Occipital lobe (tissue), 2 donors: ENCODE results near the gene VEGFB. TPM values are rescaled to one million over a fixed set of nuclear protein-coding genes. Genes with fewer than 3 reads are reported as not detected.
A peak's percentile ranks its signal among the peaks of the same experiment; 100 is the strongest.
"Not testable (repeated sequence)": the region's sequence is repeated elsewhere in the genome, so short reads cannot be mapped to it uniquely, and the experiment has no call there.

ENCODE experiments used
- DNase-seq: peaks from one replicate; lab custom pipeline; 2025; lab: John Stamatoyannopoulos, UW
- total RNA-seq: library from RNA; depleted of rRNA; stranded (reverse); fragments of >200 nt; gene quantifications from one replicate; pipeline ENCODE4 v1.2.3, GENCODE V29; 2014

The VEGFB gene
- total RNA-seq, 1 donor from 2014 or later: 9.5 TPM

DNA sequence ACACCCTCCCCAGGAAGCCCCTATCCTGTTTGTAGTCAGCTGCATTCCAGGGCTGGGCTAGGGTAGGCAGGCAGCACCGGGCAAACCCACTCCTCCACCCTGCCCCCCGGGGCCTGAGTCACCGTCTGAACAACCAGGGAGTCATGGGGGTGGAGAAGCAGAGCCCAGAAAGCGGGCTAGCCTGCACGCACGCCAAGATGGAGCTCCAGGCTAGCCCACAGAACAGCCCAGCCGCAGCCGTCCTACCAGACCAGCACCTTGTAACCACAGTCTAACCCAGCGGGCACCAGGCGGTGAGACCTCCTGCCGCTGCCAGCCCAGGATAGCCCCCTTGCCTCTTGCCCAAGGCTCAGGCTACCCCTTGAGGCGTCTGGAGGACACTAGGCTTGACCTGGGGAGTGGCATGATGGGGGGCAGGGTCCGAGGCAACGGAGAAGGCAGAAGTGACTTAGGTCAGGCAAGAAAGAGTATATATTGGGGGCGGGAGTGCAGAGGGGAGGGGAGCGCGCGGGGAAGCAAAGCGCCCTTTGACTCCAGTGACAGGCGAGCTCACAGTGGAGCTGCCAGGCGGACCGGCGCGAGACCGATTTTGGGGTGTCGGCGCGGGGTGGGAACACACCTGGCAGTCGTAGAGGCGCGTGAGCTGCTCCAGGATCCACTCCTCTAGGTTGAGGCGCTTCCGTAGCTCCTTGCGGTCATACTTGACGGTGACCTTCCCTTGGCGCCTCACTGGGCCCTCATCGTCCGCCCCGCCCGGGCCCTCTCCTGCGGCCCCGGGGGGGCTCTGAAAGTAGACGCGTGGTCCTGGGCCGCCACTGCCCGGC is 11.6 kb downstream of the VEGFB start:
- DNase-seq: no peak

GRCh38 chr11:64246621-64246870 is 12.2 kb downstream of the VEGFB start:
- not testable (repeated sequence) for DNase-seq

GRCh38 chr11:64246871-64247728 is 12.7 kb downstream of the VEGFB start, which contains the start of gene PPP1R14B:
TSS of gene PPP1R14B (minus strand) at chr11:64246943. CDS start at chr11:64246673, 270 bp downstream.
- DNase-seq: peak; percentile 78

DNA sequence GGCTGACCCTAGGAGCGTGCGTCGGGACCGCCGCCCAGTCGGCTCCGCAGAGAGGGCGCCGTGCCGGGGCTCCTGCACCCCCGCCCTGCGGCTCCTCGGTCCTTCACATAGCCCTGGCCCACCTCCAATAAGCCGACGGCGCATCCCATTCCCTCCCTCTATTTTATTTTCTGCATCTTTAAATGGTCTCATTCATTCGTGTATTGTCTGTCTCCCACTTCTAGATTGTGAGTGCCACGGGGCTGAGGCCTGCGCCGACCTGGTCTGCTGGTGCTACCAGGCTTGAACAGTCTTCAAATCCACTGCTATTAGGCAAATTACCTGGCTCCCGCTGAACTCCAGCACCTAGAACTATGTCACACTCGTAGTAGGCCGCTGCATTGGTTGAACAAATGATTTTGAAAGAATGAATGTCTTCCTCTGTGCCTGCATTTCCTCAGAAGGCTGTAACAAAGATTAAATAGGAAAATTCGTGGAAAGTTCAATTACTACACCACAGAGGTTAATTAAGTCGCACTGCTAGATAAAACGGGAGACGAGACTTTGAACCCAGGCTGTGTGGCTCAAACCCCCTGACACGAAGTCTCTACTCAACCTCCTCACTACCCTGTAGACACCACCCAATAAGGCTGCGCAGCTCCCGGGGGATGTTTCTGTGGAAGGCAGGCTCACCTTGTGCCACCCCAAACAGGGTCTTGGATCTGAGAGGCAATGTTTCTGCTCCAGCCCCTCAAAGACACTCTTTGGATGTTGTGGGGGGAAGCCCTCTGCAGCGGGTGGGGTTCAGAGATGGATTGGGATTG is 13.5 kb downstream of the VEGFB start:
- DNase-seq: no peak

GRCh38 chr11:64248578-64248977 is 14.2 kb downstream of the VEGFB start:
- DNase-seq: no peak

DNA sequence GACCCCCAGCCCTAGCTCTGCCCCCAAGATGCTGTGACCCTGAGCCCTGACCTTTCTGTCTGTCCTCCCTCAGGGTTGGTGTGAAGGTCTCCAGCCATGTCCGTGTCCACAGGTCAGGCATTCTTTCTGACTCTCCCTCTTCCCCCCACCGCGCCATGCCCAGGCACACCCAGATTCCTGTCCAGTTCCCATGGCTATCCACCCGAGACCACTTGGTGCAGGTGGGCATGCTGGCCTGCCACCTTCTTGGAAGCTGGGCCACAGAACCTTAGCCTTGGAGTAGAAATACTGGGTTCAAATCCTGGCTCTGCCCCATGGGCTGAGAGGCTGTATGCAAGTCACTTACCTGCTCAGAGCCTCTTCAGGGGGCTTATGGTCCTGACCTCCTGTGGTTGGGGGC is 14.7 kb downstream of the VEGFB start:
- no peak for DNase-seq

- DNase-seq: no peak
Measured at GRCh38 chr11:64249563-64250414, 15.4 kb downstream of the VEGFB start.

DNA sequence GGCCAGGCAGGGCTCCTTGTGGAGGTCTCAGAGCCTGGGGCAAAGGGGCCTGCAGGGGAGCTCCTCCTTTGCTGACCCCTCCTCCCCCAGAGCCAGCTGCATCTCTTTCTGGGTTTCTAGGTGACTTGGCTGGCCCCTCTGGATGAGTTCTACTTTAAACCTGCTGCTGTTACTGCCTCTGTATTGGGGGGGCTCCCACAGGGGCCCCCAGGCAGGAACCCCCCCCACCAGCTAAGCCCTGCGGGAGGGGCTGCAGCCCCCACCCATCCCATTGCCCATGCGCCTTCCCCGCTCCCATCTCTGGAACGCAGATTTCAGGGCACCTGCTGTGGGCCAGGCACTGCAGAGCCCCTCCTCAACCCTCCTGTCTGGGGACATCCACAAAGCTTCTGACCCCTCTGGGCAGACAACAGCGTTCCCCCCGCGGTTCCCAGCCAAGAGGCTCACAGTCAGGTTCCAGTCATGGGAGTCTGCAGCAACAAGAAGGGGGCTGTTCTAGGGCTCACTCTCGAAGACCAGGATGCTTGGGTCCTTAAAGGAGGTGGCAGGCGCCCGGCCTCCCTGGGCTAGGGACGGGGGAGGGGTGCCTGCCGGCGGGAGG is 16.1 kb downstream of the VEGFB start:
- no peak for DNase-seq

DNA sequence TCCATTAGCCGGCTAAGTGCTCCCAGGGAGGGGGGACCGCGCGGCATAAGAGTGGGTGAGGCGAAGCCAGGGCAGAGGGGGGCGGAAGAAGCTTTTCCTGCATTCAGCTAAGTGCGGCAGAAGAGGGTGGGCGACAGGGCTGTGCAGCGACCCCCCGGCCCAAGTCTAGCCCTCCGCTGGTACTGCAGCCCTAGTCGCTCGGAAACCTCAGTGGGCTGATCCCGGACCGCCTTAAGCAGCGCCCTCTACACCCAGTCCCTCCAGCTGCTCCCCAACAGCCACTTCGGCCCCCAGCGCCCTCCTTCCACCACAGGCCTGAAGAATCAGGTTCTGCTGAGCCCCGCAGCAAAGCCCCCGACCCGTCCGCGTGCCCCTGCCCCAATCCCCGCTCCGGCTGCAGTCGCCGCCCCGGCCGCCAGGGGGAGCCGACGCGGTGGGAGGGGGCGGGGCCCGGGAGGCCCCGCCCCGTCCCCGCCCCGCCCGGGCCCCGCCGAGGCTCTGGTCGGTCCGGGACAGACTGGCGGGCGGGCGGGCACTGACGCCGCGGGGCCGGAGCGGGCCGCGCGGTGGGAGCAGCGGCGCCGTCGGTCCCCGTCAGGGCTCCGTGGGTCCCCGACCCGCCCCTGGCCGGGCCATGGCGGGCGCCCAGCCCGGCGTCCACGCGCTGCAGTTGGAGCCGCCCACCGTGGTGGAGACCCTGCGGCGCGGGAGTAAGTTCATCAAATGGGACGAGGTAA is 16.8 kb downstream of the VEGFB start, which contains the start of gene PLCB3:
Gene PLCB3 (plus strand): TSS at position 515 of the 737 bp plus-strand sequence. CDS start 120 bp downstream, at position 635.
- DNase-seq: no peak

DNA sequence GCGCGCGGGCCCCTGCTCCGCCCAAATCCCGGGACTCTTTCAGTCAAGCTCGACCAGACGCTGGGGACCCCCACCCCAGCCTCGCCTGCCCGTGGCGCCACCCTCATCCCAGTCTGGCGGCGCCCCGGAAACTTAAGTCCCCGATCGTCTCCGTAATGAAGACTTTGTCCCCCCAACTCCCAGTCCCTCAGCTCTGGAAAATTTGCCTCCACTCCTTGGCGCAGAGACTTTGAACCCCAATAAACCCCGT is 17.3 kb downstream of the VEGFB start:
- no peak for DNase-seq

GRCh38 chr11:64252003-64252872 is 17.9 kb downstream of the VEGFB start:
- no peak for DNase-seq

GRCh38 chr11:64253043-64253442 is 18.7 kb downstream of the VEGFB start:
- DNase-seq: no peak

DNA sequence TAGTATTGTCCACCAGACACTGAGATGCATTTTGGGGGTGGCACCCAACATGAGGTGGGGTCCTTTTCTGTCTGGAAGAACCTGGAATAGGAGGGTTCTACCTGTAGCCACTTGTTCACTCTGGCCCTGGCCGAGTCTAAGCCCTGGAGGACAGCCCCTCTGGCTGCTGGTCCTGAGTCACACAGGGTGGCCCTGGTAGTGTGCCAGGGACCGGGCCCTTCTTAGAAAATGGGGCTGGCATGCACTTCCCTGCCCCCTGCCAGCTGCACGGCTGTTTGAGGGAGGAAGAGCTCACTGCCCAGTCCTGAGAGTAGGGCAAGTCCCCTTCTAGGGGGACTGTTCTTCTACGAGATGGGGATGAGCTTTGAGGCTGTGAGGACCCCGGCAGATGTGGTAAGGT is 19.1 kb downstream of the VEGFB start:
- no peak for DNase-seq

- no peak for DNase-seq
Measured at GRCh38 chr11:64254326-64254725, 19.9 kb downstream of the VEGFB start.

DNA sequence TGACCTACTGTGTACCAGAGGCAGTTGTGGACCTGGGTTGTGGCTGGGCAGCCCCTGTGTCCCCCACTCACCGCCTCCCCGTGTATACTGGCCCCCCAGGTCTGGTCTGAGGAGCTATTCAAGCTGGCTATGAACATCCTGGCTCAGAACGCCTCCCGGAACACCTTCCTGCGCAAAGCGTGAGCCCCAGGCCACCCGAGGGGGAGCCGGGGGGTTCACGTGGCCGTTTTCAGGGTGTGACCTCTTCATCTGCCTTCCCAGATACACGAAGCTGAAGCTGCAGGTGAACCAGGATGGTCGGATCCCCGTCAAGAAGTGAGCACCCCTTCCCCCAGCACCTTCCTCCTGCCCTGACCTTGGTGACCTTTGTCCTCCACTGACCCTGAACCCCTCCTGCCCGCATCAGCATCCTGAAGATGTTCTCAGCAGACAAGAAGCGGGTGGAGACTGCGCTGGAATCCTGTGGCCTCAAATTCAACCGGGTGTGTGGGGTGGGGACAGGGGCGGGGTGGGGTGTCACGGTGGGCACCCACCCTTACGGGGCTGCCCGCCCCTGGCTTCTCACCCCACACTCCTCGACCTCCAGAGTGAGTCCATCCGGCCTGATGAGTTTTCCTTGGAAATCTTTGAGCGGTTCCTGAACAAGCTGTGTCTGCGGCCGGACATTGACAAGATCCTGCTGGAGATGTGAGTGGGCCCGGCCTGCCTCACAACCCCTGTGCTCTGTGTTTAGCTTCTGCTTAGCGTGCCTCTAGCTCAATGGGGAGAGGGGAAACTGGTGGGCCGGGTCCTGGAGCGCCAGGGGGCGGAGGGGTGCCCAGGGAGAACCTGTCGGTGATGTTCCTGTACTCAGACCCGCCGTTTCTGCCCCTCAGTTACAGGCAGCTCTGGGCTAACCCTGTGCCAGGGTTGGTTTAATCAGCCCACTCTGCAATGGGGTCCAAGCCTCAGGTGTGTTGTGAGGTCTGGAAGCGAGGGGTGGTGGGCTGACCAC is 21.0 kb downstream of the VEGFB start:
- DNase-seq: no peak

DNA sequence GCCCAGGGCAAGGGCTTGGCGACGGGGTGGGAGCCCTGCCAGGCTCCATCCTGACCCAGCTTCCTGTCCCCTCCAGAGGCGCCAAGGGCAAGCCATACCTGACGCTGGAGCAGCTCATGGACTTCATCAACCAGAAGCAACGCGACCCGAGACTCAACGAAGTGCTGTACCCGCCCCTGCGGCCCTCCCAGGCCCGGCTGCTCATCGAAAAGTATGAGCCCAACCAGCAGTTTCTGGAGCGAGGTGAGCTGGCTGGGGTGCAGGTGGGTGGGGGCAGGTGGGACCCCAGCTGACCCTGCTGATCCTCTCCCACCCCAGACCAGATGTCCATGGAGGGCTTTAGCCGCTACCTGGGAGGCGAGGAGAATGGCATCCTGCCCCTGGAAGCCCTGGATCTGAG is 21.9 kb downstream of the VEGFB start:
- no peak for DNase-seq

DNA sequence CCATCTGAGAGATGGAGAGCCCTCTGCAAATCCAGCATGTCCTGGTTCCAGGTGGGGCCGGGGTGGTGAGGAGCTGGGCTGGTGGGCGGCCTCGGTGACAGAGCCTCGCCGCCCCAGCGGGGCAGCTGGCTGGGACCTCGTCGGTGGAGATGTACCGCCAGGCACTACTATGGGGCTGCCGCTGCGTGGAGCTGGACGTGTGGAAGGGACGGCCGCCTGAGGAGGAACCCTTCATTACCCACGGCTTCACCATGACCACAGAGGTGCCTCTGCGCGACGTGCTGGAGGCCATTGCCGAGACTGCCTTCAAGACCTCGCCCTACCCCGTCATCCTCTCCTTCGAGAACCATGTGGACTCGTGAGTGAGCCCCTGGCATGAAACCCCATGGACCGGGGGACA is 24.0 kb downstream of the VEGFB start:
- no peak for DNase-seq
